HG03571 (cell line): ENCODE data around the gene BOK.
"Not testable (repeated sequence)": the region's sequence is repeated elsewhere in the genome, so short reads cannot be mapped to it uniquely, and the experiment has no call there.

Experiments
- ATAC-seq: cut with Tn5 transposase; IDR thresholded peaks from one replicate; pipeline ENCODE4 v1.9.1; 2021; ENCODE audit not compliant: unreplicated experiment

BOK gene

DNA sequence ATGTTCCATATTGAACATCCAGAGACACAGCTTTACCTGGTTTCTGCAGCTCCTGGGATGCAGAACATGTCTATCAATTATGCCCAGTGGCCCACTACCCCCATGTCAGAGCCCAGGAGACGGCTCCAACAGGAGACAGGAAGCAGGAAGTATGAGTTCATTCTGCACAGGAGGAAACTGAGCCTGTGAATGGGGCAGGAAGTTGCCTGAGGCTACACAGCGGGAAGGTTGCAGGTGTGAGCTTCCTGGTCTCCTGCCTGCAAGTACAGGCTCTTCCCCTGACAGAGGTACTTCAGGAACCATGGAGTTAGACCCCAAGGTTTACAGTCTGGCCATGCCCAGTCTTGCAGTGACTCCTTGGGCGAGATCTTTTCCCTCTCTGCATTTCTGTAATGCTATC is 2.8 kb upstream of the BOK start:
- no peak for ATAC-seq

DNA sequence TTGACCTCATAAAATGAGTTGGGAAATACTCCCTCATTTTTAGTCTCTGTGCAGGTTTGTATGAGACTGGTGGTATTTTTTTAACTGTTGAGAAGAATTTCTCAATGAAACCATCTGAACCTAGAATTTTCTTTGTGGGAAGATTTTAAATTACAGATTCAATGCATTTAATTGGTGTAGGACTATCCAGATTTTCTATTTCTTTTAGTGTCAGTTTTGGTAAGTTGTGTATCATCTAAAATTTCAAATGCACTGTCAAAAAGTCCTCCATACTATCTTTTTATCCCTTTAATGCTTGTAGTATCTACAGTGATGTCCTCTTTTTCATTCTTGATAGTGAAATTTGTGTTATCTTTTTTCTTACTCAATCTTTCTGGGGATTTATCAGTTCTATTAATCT is 1.8 kb upstream of the BOK start:
- ATAC-seq, result no peak

DNA sequence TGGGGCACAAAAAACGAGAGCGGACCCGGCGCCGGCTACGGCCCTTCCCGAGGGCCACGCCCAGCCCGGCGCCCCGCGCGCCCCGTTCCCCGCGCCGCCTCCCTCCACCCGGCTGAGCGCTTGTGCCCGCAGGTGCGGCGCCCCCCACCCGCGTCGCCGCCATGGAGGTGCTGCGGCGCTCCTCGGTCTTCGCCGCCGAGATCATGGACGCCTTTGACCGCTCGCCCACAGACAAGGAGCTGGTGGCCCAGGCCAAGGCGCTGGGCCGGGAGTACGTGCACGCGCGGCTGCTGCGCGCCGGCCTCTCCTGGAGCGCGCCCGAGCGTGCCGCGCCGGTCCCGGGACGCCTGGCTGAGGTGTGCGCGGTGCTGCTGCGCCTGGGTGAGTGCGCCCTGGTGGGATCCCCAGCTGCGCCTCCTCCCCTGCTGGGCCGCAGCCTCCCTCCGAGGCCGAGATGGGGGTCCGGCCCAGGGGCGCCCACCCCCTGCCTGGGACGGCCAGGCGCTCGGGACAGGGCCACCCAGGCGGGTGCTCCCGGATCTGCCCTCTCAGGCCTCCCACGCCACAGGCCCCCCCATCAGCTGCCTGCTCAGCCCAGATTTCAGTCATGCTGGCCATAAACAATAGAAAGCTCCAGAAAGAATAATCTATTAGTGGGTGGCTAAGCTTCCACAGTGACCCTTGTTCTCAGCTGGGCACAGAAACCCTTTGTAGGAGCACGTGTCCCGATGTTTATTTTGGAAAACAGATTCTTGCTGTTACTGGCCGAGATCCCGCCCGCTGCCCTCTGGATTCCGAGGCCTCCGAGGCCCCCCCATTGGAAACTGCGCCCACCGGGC is 997 bp downstream of the BOK start:
- no peak for ATAC-seq

DNA sequence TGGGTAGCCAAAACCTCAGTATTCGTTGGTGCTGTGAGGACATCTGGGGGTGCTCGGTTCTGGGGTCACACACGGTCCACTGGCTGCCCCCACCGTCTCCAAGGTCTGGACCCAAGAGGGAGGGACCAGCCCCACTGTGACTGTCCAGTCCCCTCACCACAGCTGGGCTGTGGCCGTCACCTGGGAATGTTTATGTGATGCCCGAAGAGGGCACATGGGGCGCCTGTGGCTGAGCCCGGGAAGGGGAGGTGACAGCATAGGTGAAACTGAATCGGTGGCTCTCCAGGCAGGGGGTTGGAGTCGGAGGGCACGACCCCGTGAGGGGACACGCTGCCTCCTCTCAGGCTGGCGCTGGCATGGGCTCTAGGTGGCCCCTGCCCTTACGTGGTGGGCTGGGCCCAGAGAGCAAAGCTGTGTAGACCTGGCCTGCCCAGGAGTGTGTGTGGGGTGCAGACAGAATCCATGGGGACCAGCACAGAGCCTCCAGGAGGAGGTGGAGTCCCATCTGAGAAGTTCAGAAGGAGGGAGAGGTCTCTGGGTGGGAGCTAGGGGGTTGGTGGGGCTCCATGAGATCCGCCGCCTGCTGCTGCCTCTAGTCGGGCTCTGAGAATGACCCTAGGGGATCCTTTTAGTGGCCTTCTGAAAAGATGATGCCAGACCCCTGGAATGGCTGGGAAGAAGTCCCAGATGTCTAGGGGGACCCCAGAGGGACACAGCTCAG is 1.8 kb downstream of the BOK start:
- no peak for ATAC-seq

DNA sequence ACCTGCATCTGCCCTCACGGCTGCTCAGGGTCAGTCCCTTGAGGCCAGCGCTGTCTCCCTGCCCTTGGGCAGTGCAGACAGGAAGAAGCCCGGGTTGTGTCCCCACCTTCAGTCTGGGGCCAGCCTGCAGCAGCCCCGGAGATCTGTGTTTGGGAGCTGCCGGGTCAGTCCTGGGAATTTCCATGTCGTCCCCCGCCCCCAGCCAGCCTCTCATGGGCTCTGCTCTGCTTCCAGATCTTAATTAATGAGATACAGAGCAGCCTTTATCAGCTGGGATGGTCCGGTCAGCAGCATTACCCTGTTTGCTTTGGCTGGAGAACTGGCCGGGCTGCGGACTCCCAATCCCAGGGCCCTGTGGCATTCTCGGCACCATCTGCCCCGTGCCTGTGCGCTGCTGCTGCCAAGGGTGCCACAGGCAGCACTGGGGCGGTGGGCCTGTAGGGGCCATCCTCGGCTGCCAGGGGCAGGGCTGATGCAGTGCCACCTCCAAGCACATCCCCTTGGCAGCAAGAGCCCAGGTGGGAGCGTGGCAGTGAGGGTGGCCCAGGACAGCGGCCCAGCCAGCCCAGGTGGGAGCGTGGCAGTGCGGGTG is 2.4 kb downstream of the BOK start:
- ATAC-seq, result no peak

DNA sequence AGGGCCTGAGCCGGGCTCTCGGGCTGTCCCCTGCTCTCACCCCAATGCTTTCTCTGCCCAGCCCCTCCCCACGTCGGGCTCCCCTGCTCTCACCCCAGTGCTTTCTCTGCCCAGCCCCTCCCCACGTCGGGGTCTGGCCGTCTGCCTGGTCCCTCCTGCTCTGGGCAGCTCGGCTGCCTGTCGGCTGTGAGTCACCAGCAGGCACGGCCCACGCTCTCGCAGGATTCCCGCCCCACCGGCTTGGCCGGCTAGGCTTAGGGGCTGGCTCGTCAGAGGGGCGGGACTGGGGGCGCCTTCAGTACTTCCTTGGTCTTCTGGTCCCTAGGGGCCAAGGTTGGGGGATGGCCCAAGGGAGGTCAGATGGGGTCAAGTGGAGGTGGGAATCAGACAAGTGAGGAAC is 3.3 kb downstream of the BOK start:
- ATAC-seq, result no peak

DNA sequence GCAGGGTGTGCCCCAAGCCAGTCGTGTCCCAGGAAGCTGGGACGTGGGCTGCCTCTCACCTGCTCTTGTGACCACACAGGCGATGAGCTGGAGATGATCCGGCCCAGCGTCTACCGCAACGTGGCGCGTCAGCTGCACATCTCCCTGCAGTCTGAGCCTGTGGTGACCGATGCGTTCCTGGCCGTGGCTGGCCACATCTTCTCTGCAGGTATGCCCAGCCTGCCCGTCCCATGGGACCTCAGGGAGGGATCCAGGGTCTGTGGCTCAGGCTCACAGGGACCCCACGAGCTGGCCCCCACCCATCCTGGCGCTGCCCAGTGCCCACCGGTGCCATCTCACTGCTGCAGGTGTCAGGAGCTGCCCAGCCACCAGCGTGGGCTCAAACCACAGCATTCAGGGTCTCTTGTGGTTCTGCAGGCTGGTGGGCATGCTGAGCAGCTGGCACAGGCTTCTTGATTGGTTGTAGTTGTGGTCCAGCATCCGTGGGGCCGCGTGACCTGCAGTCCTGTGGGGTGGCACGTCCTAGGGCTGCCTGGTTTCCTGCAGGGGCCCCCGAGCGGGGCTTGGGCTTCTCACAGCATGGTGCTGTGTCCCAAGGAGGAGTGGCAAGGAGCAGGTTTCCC is 3.8 kb downstream of the BOK start:
- ATAC-seq, result no peak

DNA sequence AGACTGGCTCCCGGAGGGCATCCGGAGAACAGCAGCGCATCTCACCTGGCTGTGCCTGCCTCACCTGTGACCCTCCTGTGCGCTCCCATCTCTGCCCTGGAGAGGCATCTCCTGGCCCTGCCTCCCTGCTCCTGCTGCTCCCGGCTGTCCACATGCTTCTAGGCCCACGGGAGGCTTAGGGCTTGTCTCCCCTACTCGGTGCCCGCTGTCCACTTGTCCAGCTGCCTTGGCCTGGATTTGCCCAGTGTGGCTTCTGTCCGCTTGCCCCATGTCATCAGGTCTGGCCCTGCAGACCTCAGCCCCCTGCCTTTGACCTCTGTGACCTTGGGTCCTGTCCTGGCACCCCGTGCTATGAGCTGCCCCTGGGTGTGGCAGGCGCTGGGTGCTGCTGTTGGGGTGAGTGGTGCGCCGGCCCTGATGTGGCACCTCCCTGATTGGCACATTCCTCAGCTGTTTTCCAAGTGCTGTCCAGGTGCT is 4.5 kb downstream of the BOK start:
- no peak for ATAC-seq

DNA sequence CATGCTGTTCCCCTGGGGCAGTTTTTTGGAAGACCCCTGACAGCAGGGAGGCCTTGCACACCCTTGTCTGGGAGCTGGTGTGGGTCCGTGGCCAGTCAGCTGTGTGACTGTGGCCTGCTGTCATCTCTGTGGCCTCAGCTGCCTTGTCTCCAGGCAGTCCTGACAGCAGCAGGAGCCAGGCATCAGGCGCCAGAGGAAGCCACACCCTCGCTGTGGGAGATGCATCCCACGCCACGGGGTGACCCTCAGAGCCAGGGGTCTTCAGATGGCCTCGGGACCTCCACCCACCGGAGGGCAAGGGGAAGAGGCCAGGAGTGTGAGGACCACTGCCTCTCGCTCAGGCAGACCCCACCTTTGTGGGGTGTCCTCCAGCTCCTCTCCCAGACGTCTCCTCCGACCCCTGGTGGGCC is 5.0 kb downstream of the BOK start:
- ATAC-seq, result no peak

DNA sequence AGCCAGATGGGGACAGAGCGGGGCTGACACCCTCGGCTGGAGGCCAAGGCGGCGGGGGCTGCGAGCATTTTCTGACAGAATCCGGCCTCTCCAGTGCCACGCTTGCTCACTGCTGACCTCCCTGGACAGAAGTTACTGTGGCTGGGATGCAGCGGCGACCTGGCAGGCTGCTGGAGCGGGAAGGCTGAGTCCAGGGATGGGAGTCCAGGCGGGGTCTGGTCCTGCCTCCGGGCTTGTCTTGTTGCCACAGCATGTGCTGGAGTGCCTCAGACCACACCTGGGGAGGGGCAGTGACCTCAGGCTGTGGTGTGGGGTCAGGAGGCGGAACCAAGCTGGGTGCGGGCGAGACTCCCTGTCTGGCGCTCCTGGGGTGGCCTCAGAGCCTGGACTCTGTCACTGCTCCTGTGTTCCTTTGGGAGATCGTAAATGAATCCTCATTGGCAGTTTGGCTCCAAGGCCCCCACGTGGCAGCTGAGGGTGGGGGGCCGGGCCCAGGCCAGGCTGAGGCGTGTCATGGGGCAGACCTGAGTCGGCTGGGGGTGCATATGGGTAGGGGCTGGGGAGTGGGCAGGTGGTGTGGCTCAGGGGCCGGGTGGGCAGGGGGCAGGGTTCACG is 5.5 kb downstream of the BOK start:
- ATAC-seq, result no peak

DNA sequence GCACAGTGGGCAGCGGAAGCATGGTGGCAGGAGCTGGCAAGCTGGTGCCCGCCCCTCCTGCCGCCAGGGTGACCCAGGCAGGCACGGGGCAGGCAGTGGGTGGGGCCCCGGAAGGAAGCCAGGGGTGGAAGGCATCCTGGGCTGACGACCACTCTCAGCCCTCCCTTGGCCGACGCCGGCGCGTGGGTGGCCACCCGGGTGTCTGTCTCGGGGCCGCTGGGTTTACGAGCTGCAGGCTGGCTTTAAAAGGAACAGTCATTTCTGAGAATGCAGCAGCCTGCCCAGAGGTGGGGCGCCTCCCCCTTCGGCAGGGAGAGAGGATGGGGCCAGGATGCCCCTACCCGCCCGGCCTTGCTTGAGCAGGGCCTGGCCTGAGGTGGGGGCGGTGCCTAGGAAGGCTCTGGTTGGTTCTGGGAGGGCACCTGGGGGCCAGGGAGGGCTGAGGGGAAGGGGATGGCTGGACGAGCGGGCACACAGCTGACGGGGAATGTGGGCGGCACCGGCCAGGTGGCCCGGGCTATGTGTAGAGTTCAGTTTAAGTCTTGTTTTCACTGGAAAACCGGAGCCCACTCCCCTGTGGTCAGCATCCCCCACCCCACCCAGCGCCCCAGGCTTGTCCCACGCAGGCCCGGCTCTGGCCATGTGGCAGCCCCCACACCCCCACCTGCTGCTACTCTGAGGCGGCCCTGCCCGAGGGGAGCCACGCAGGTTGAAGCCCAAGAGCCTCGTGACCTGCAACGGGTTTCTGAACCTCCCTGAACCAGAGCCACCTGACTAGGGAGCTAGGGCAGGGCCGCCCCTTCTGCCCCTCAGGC is 6.3 kb downstream of the BOK start:
- ATAC-seq, result no peak

DNA sequence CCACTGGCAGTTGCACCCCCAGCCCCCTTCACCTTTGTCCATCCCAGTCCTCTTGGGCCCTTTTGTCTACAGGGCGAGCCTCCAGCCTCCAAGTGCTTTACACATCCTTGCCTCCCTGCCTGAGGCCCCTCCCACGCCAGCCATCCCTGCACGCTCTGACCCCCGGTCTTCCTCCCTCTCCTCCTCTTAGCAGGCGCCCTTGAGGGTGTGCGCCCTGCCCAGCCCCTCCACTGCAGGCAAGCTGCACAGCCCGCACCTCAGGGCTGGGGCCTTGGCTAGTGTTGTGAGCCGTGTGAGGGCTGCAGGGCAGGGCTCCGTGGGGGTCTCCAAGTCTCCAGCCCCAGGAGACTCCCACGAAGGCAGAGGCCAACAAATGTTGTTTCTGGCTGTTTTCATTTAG is 6.9 kb downstream of the BOK start:
- no peak for ATAC-seq

DNA sequence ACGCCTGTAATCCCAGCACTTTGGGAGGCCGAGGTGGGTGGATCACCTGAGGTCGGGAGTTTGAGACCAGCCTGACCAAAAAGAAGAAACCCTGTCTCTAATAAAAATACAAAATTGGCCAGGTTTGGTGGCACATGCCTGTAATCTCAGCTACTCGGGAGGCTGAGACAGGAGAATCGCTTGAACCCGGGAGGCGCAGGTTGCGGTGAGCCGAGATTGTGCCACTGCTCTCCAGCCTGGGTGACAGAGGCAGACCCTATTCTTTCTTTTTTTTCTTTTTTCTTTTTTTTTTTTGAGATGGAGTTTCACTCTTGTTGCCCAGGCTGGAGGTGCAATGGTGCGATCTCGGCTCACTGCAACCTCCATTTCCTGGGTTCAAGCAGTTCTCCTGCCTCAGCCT is 7.5 kb downstream of the BOK start:
- not testable (repeated sequence) for ATAC-seq

DNA sequence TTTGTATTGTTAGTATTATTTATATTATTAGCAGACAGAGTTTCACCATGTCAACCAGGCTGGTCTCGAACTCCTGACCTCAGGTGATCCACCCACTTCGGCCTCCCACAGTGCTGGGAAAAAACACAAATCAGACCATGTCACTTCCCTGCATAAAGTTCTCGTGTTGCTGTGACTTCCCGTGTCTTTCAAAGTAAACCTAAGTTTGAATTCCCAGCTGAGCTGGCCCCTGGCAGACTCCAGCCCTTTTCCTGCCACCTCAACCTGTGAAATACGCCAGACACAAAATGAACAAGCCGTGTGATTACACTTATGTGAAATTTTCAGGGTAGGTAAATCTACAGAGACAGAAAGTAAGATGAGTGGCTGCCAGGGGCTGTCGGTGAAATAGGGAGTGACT is 7.9 kb downstream of the BOK start:
- ATAC-seq, result no peak

DNA sequence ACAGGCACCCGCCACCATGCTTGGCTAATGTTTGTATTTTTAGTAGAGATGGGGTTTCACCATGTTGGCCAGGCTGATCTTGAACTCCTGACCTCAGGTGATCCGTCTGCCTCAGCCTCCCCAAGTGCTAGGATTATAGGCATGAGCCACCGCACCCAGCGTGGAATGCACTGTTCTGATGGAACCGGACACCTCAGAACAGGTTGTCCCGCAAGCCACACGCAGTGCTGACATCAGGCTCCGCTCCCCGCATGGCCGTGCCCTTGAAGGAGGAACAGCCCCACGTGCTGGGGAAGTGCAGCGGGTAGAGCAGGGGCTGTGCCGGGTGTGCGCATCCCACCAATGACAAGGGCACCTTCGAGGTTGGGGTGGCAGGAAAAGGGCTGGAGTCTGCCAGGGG is 8.7 kb downstream of the BOK start:
- not testable (repeated sequence) for ATAC-seq

DNA sequence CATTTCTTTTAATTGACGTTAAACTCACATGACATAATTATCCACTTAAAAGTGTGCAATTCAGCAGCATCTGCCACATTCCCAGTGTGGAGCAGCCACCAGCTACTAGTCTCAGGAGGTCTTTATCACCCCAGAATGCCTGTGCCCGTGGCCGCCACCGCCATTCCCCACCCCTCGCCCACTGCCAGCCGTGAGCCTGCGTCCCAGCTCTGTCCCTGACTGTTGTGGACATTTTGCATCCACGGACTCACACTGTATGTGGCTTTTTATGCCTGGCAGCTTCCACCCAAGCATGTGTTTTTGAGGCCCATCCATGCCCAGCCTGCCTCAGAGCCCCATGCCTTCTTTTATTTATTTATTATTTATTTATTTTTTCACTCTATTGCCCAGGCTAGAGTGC is 9.2 kb downstream of the BOK start:
- ATAC-seq, result no peak

DNA sequence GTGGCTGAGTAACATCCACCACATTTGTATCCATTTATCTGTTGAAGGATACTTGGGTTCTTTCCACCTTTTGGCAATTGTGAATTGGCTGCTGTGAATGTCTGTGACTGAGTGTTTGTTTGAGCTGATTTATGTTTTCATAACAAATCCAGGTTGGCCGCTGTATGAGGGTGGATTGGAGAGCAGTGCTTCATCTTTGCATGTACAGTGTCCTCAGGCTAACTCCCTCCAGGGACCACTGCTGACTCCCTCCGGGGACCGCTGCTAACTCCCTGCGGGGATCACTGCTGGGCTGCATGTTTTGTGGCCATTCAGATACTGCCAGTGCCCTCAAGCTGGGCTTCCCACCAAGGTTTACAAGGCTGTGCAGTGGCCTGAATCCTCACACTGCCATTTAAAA is 10.2 kb downstream of the BOK start:
- ATAC-seq, result no peak

DNA sequence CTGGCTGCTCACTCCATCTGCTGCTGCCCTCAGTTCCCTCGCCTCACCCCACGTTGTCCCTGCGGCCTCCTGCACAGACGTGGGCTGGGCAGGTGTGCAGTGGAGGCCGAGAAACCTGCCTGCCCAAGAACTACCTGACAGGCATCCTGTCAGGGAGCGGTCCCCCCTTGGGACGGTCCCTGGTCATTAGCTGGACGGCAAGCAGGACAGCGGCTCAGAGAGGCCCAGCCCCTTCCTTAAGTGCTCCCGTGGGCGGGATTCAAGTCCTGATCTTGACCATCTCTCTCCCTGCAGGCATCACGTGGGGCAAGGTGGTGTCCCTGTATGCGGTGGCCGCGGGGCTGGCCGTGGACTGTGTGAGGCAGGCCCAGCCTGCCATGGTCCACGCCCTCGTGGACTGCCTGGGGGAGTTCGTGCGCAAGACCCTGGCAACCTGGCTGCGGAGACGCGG is 11.3 kb downstream of the BOK start:
- no peak for ATAC-seq

DNA sequence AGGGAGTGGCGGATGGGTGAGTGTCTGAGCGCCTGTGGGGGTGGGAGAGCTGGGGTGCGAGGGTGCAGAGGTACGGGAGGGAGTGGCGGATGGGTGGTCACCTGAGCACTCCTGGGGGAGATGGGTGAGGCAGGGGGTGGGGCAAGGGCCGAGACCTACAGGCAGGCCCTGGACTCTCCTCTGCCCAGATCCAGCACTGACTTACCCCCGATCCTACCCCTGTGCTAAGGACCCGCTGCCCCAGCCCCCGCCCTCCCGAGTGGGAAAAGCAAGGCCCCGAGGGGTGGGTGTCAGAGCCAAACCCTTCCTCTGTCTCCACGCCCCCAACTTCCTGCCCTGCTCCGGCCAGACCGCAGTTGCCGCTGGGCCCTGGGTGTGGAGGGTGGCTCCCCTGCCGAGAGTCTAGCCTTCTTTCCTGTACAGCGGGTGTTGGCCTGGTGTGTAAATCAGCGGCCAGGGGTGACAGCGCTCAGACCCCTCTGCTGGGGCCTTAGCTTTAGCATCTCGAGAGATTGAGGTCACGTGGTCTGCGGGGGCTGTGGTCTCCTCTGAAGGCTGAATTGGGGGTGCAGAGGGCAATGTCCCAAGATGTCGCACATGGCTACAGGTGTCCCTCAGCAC is 12.5 kb downstream of the BOK start:
- ATAC-seq, result no peak
